Measurements from ENCODE around the gene NELFCD. TPM values are rescaled to one million over a fixed set of nuclear protein-coding genes. Genes with fewer than 3 reads are reported as not detected.

The NELFCD gene
- total and polyA plus RNA-seq, 9 of the 15 experiments (the other 6 are each of a cell fraction or from before 2014, with no cell fraction given): 11.7 to 163 (median 96.5) TPM

DNA sequence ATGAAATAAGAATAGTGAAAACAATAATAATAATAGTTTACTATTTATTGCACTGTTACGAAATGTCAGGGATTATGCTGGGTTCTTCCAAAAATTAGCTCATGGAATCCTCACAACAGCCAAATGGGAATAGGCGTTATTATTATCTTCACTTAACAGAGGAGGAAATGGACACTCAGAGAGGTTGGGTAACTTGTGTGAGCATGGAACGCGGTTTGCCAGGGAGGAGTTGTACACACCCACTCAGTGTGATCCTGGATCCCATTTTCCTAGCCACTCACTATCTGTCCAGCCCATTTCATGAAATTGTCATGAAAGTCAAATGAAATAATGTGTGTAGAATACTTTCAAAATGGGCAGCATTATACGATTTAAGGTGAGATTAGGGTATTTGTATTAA is 4.6 kb downstream of the NELFCD start:
- ATAC-seq: no peak
- H3K27ac ChIP-seq (ENCODE audit: extremely low read depth, low read depth, low read length): no peak overlapping the region
- peaks cover 77% of the 10 kb centered on the region for H3K36me3 ChIP-seq (ENCODE audit: control insufficient read depth, insufficient read depth, low read length)
- intact Hi-C loops (cut with micrococcal nuclease) (no loop called here), in situ Hi-C loops (cut with MboI) (no loop called here)
- CTCF ChIA-PET (ENCODE audit: low intra/inter-chr PET ratio): no interaction called here
- TF ChIP-seq TEAD2 (tag; IDR thresholded peaks at IDR 0.05) (no peak), ESRRB (CRISPR knock-in tag; IDR thresholded peaks at IDR 0.05; ENCODE audit: borderline replicate concordance) (no peak), THRA (IDR thresholded peaks at IDR 0.05) (no peak), CBX3 (IDR thresholded peaks at IDR 0.05; ENCODE audit: borderline replicate concordance in 1 of 2, low read length in 2 of 2) (no peak), ZNF57 (CRISPR knock-in tag; IDR thresholded peaks at IDR 0.05) (no peak), BCOR (IDR thresholded peaks at IDR 0.05) (no peak), SP1 (CRISPR knock-in tag; IDR thresholded peaks at IDR 0.05) (no peak), TCF15 (CRISPR knock-in tag; IDR thresholded peaks at IDR 0.05) (no peak), SMAD4 (CRISPR knock-in tag; conservative IDR thresholded peaks at IDR 0.05) (no peak)
- TF ChIP-seq, protein P1, sequence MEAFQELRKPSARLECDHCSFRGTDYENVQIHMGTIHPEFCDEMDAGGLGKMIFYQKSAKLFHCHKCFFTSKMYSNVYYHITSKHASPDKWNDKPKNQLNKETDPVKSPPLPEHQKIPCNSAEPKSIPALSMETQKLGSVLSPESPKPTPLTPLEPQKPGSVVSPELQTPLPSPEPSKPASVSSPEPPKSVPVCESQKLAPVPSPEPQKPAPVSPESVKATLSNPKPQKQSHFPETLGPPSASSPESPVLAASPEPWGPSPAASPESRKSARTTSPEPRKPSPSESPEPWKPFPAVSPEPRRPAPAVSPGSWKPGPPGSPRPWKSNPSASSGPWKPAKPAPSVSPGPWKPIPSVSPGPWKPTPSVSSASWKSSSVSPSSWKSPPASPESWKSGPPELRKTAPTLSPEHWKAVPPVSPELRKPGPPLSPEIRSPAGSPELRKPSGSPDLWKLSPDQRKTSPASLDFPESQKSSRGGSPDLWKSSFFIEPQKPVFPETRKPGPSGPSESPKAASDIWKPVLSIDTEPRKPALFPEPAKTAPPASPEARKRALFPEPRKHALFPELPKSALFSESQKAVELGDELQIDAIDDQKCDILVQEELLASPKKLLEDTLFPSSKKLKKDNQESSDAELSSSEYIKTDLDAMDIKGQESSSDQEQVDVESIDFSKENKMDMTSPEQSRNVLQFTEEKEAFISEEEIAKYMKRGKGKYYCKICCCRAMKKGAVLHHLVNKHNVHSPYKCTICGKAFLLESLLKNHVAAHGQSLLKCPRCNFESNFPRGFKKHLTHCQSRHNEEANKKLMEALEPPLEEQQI (IDR thresholded peaks at IDR 0.05): no peak
- TF ChIP-seq, protein P2, sequence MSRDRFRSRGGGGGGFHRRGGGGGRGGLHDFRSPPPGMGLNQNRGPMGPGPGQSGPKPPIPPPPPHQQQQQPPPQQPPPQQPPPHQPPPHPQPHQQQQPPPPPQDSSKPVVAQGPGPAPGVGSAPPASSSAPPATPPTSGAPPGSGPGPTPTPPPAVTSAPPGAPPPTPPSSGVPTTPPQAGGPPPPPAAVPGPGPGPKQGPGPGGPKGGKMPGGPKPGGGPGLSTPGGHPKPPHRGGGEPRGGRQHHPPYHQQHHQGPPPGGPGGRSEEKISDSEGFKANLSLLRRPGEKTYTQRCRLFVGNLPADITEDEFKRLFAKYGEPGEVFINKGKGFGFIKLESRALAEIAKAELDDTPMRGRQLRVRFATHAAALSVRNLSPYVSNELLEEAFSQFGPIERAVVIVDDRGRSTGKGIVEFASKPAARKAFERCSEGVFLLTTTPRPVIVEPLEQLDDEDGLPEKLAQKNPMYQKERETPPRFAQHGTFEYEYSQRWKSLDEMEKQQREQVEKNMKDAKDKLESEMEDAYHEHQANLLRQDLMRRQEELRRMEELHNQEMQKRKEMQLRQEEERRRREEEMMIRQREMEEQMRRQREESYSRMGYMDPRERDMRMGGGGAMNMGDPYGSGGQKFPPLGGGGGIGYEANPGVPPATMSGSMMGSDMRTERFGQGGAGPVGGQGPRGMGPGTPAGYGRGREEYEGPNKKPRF (IDR thresholded peaks at IDR 0.05; ENCODE audit: low read depth, low read length): no peak
- TF ChIP-seq, protein P3, sequence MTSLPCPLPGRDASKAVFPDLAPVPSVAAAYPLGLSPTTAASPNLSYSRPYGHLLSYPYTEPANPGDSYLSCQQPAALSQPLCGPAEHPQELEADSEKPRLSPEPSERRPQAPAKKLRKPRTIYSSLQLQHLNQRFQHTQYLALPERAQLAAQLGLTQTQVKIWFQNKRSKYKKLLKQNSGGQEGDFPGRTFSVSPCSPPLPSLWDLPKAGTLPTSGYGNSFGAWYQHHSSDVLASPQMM (CRISPR knock-in tag; IDR thresholded peaks at IDR 0.05): no peak
- BruUV-seq (replicated peaks): no TSS peak
- no peak for DNase-seq (ENCODE audit: extremely low read depth in 1 of 4, low spot score in 3 of 4)
- no peaks in the 10 kb centered on the region for H3K27me3 ChIP-seq (ENCODE audit: control insufficient read depth in 2 of 2, insufficient read depth in 2 of 2, low read length in 2 of 2)
- POLR2A ChIA-PET: interaction anchor here (1.1 kb wide), 1 partner anchor 14 kb away, joined by 3 read pairs; no protein-coding TSS in a partner anchor
- WGBS (ENCODE audit: insufficient coverage, low coverage, missing lambda C conversion rate): 88% methylated on average over 5 of the region's 5 CpGs
- FAIRE-seq: no peak
- H3K4me1 ChIP-seq (replicated peaks in 1 of 2; ENCODE audit: control insufficient read depth in 2 of 2, insufficient read depth in 2 of 2, low read length in 2 of 2): peaks cover 17 to 22% of the 10 kb centered on the region in 2 experiments; a peak in 4 of 5 replicates
- no peak overlapping the region for H3K4me3 ChIP-seq
- peaks cover 66% of the 10 kb centered on the region for H3K79me2 ChIP-seq (ENCODE audit: control insufficient read depth, insufficient read depth, low read length)
- peaks cover 5% of the 10 kb centered on the region; the same call in 1 of the 2 replicates for H4K20me1 ChIP-seq (replicated peaks; ENCODE audit: control insufficient read depth, insufficient read depth, low read length)
- no peaks in the 10 kb centered on the region for H3K9me1 ChIP-seq (ENCODE audit: control insufficient read depth, insufficient read depth, low read length)
- H3K9ac ChIP-seq (ENCODE audit: insufficient read depth in 1 of 2, low read depth in 2 of 2, low read length in 2 of 2): no peak overlapping the region
- H3K9me3 ChIP-seq (replicated peaks; ENCODE audit: control insufficient read depth, insufficient read depth, low read depth, low read length): no peaks in the 10 kb centered on the region
- H2AFZ ChIP-seq (ENCODE audit: low read depth, low read length): no peak overlapping the region
- H3K4me2 ChIP-seq (ENCODE audit: insufficient read depth, low read length): no peak overlapping the region
